ENCODE results near the gene PPP2R2C. TPM values are rescaled to one million over a fixed set of nuclear protein-coding genes. Genes with fewer than 3 reads are reported as not detected.

PPP2R2C gene
- total RNA-seq, 1 experiment from 2014 or later = not detected

DNA sequence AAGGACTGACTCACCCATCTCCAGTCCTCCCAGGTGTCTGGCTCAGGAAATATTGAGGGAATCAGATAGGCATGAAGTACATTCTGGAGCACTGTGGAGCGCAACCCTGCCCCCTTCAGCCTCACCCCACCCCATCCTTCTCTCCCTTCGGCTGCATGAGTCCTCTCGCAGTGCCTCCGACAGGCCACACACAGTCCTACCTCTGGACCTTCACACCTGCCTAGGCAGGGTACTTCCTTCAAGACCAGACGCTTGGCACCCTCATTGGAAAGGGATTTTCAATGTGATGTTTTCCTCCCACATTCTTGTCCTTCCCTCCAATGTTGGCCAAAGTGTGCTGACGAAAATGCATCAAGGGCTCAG, 26.8 kb upstream of the PPP2R2C start:
- no peak overlapping the region for H3K4me3 ChIP-seq (ENCODE audit: low read depth, low read length)
- H3K27me3 Mint-ChIP-seq (ENCODE audit: insufficient read depth, unreplicated experiment) = peaks cover 24% of the 10 kb centered on the region
- no peaks in the 10 kb centered on the region; the same call in none of the 2 replicates for H3K27me3 ChIP-seq (replicated peaks; ENCODE audit: control insufficient read depth, insufficient read depth, low read length)
- DNase-seq = no peak
- no peaks in the 10 kb centered on the region for H3K36me3 ChIP-seq (ENCODE audit: control insufficient read depth, insufficient read depth, low read length)
- H3K9me3 Mint-ChIP-seq (ENCODE audit: unreplicated experiment) = peaks cover 7% of the 10 kb centered on the region
- H3K9me3 ChIP-seq = no peaks in the 10 kb centered on the region
- H3K4me1 ChIP-seq = no peaks in the 10 kb centered on the region
- H3K27ac Mint-ChIP-seq (ENCODE audit: unreplicated experiment) = no peak overlapping the region
- H3K36me3 Mint-ChIP-seq (ENCODE audit: insufficient read depth, unreplicated experiment) = no peaks in the 10 kb centered on the region
- no peak overlapping the region for H3K4me3 Mint-ChIP-seq (ENCODE audit: unreplicated experiment)
- BruUV-seq (replicated peaks) = no TSS peak
- intact Hi-C loops (cut with micrococcal nuclease; ENCODE audit: unreplicated experiment) = no loop called here
- ChIA-PET POLR2A (no interaction called here), CTCF (no interaction called here)
- TF ChIP-seq, protein P1, sequence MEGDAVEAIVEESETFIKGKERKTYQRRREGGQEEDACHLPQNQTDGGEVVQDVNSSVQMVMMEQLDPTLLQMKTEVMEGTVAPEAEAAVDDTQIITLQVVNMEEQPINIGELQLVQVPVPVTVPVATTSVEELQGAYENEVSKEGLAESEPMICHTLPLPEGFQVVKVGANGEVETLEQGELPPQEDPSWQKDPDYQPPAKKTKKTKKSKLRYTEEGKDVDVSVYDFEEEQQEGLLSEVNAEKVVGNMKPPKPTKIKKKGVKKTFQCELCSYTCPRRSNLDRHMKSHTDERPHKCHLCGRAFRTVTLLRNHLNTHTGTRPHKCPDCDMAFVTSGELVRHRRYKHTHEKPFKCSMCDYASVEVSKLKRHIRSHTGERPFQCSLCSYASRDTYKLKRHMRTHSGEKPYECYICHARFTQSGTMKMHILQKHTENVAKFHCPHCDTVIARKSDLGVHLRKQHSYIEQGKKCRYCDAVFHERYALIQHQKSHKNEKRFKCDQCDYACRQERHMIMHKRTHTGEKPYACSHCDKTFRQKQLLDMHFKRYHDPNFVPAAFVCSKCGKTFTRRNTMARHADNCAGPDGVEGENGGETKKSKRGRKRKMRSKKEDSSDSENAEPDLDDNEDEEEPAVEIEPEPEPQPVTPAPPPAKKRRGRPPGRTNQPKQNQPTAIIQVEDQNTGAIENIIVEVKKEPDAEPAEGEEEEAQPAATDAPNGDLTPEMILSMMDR (IDR thresholded peaks at IDR 0.05; ENCODE audit: insufficient read depth in 1 of 2, low read depth in 1 of 2, low read length in 1 of 2, severe bottlenecking in 1 of 2, unreplicated experiment in 1 of 2) = no peak
- H3K4me1 Mint-ChIP-seq (ENCODE audit: low read depth, unreplicated experiment) = no peaks in the 10 kb centered on the region

DNA sequence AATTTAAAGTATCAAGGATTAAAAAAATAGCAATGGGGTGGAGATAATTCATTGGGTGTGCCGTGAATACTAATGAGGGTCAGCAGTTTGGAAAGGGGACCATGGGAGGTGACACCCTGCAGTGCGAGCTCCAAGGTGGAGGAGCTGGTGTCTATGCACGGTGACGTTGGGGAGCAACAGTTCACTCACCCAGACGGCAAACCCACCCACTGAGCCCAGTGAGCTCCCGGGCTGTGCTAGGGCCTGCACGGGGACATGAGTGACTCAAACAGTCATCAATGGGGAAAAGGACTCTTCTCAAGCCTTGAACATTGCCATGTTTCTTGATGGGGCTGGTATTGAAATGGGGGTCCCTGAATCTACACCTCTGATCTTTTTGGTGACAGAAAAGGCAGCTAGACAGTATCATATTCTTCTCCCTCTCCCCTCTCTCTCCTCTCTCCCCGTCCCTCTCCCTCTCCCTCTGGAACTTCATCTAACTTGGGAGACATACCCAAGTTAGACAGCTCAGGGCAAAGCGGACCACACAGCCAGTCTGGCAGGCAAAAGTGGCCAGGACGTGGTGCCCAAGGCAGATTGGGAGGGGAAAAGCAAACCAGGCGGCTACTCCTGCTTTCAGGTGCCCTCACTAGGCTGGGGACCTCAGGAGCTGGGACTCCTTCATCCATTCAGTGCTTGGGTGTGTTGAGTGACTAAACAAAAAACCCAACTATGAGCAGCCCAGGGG, 26.3 kb upstream of the PPP2R2C start:
- H3K4me1 ChIP-seq = no peaks in the 10 kb centered on the region
- BruUV-seq (replicated peaks) = no TSS peak
- TF ChIP-seq, protein P1 (IDR thresholded peaks at IDR 0.05; ENCODE audit: insufficient read depth in 1 of 2, low read depth in 1 of 2, low read length in 1 of 2, severe bottlenecking in 1 of 2, unreplicated experiment in 1 of 2) = no peak
- no peak overlapping the region for H3K27ac Mint-ChIP-seq (ENCODE audit: unreplicated experiment)
- H3K9me3 Mint-ChIP-seq (ENCODE audit: unreplicated experiment) = peaks cover 2% of the 10 kb centered on the region
- H3K36me3 Mint-ChIP-seq (ENCODE audit: insufficient read depth, unreplicated experiment) = no peaks in the 10 kb centered on the region
- ChIA-PET CTCF (no interaction called here), POLR2A (no interaction called here)
- no peaks in the 10 kb centered on the region for H3K4me1 Mint-ChIP-seq (ENCODE audit: low read depth, unreplicated experiment)
- no peaks in the 10 kb centered on the region for H3K36me3 ChIP-seq (ENCODE audit: control insufficient read depth, insufficient read depth, low read length)
- H3K27me3 ChIP-seq (replicated peaks; ENCODE audit: control insufficient read depth, insufficient read depth, low read length) = no peaks in the 10 kb centered on the region; the same call in none of the 2 replicates
- H3K4me3 Mint-ChIP-seq (ENCODE audit: unreplicated experiment) = no peak overlapping the region
- H3K27me3 Mint-ChIP-seq (ENCODE audit: insufficient read depth, unreplicated experiment) = peaks cover 24% of the 10 kb centered on the region
- no peak for DNase-seq
- no peak overlapping the region for H3K4me3 ChIP-seq (ENCODE audit: low read depth, low read length)
- H3K9me3 ChIP-seq = no peaks in the 10 kb centered on the region
- intact Hi-C loops (cut with micrococcal nuclease; ENCODE audit: unreplicated experiment) = no loop called here

DNA sequence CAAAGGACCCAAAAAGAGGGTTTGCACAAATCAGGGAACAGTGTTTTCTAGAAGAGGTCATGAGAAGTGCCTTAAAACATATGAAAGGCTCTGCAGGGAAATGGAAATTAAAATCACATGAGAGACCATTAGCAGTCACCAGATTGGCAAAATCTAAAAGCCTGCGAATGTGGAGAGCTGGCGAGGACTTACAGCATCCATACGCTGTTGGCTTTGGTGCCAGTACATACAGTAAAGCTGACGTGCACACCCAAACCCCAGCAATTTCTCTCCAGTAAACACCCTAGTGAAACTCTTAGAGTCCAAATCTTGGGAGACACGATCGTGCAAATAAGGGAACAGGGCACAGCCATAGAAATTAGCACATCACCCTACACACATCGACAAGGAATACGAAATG, 25.4 kb upstream of the PPP2R2C start:
- H3K4me3 Mint-ChIP-seq (ENCODE audit: unreplicated experiment) = no peak overlapping the region
- H3K27me3 Mint-ChIP-seq (ENCODE audit: insufficient read depth, unreplicated experiment) = peaks cover 18% of the 10 kb centered on the region
- no peak for DNase-seq
- no peaks in the 10 kb centered on the region for H3K4me1 Mint-ChIP-seq (ENCODE audit: low read depth, unreplicated experiment)
- BruUV-seq (replicated peaks) = no TSS peak
- no peaks in the 10 kb centered on the region for H3K9me3 ChIP-seq
- H3K27ac Mint-ChIP-seq (ENCODE audit: unreplicated experiment) = no peak overlapping the region
- H3K36me3 Mint-ChIP-seq (ENCODE audit: insufficient read depth, unreplicated experiment) = no peaks in the 10 kb centered on the region
- H3K36me3 ChIP-seq (ENCODE audit: control insufficient read depth, insufficient read depth, low read length) = no peaks in the 10 kb centered on the region
- H3K9me3 Mint-ChIP-seq (ENCODE audit: unreplicated experiment) = no peaks in the 10 kb centered on the region
- no peak overlapping the region for H3K4me3 ChIP-seq (ENCODE audit: low read depth, low read length)
- intact Hi-C loops (cut with micrococcal nuclease; ENCODE audit: unreplicated experiment) = no loop called here
- TF ChIP-seq, protein P1 (IDR thresholded peaks at IDR 0.05; ENCODE audit: insufficient read depth in 1 of 2, low read depth in 1 of 2, low read length in 1 of 2, severe bottlenecking in 1 of 2, unreplicated experiment in 1 of 2) = no peak
- CTCF ChIA-PET = no interaction called here
- POLR2A ChIA-PET = no interaction called here
- H3K27me3 ChIP-seq (replicated peaks; ENCODE audit: control insufficient read depth, insufficient read depth, low read length) = no peaks in the 10 kb centered on the region; the same call in none of the 2 replicates
- H3K4me1 ChIP-seq = no peaks in the 10 kb centered on the region
